HCT116 (cell line): ENCODE measurements around the gene CDON. TPM values are rescaled to one million over a fixed set of nuclear protein-coding genes. Genes with fewer than 3 reads are reported as not detected.

Experiments used
- ATAC-seq: fragments of 200-7000 bp; cut with Tn5 transposase; 2 replicates; pipeline ENCODE4 v1.9.1; 2020; ENCODE audit warnings: mild to moderate bottlenecking, moderate library complexity
- BruUV-seq: library from RNA; stranded (reverse); fragments of 400-500 nt; replicated peaks from 2 replicates; lab custom pipeline; 2021; lab: Mats Ljungman, UMichigan
- CTCF ChIA-PET: fragments of 300-600 bp; sonication (Branson Sonifier 250); formaldehyde crosslinking; loops from one replicate; lab custom pipeline; 2021; ENCODE audit warnings: antibody characterized with exemption; lab: Charles Lee
- POLR2A ChIA-PET: fragments of 300-600, 350-600 bp; sonication (Branson Sonifier 250); formaldehyde crosslinking; loops from one replicate; lab custom pipeline; 2021; ENCODE audit warnings: antibody characterized with exemption; lab: Charles Lee
- RAD21 ChIA-PET, 2 experiments: fragments of 300-600 bp; sonication (Branson Sonifier 250); formaldehyde crosslinking; loops; one replicate each; lab custom pipeline; 2023; ENCODE audit warnings: low total read pairs in 2 of 2; ENCODE audit not compliant: uncharacterized antibody in 2 of 2, unreplicated experiment in 2 of 2, low non-redundant PET in 1 of 2; lab: Charles Lee
- DNase-seq: peaks from one replicate; pipeline ENCODE4 v3.0.0-alpha.2; 2010; ENCODE audit warnings: low read depth, low spot score
- H2AFZ ChIP-seq: fragments of 200-600 bp; shearing (Covaris generic), sonication (generic); 2 replicates; pipeline ENCODE4 v1.6.1; 2017; ENCODE audit warnings: low read depth, mixed run types, mixed read lengths, antibody characterized with exemption, low read length; ENCODE audit not compliant: poor library complexity, severe bottlenecking
- H3K27ac ChIP-seq: 2 replicates; pipeline ENCODE4 v1.5.1; 2012; ENCODE audit warnings: low read depth, low read length
- H3K27me3 ChIP-seq: fragments of 200-600 bp; sonication (generic); 2 replicates; pipeline ENCODE4 v1.6.1; 2016; ENCODE audit warnings: mixed run types, low read length, mixed read lengths; ENCODE audit not compliant: insufficient read depth
- H3K36me3 ChIP-seq, 2 experiments: fragments of 200-500 bp in 1 of 2; fragments of 200-600 bp in 1 of 2; sonication (Bioruptor generic) in 1 of 2; sonication (generic) in 1 of 2; 2 replicates each; pipeline versions ENCODE4 v1.5.1 to v1.6.1; 2014 to 2016; ENCODE audit warnings: low read length in 2 of 2, inconsistent platforms in 1 of 2, mixed read lengths in 1 of 2, mixed run types in 1 of 2; ENCODE audit not compliant: insufficient read depth in 2 of 2, control insufficient read depth in 1 of 2
- H3K4me1 ChIP-seq, 2 experiments: fragments of 200-600 bp in 1 of 2; sonication (generic) in 1 of 2; 2 replicates each; pipeline versions ENCODE4 v1.5.1 to v1.6.1; 2012 to 2017; ENCODE audit warnings: low read length in 2 of 2, inconsistent platforms in 1 of 2, mild to moderate bottlenecking in 1 of 2, mixed read lengths in 1 of 2, mixed run types in 1 of 2, moderate library complexity in 1 of 2; ENCODE audit not compliant: insufficient read depth in 2 of 2, control insufficient read depth in 1 of 2
- H3K4me2 ChIP-seq: fragments of 200-600 bp; sonication (generic); 2 replicates; pipeline ENCODE4 v1.6.1; 2017; ENCODE audit warnings: mixed run types, low read length, mixed read lengths
- H3K4me3 ChIP-seq, 2 experiments: fragments of 200-600 bp in 1 of 2; sonication (generic) in 1 of 2; replicated peaks in 1 of 2; 2 replicates each; pipeline ENCODE4 v1.5.1; 2011 to 2016; ENCODE audit warnings: low read length in 2 of 2, control low read depth in 1 of 2, low read depth in 1 of 2, mild to moderate bottlenecking in 1 of 2, mixed read lengths in 1 of 2, mixed run types in 1 of 2
- H3K79me2 ChIP-seq: fragments of 200-600 bp; sonication (generic); 2 replicates; pipeline ENCODE4 v1.6.1; 2017; ENCODE audit warnings: mild to moderate bottlenecking, mixed run types, low read length, moderate library complexity, mixed read lengths; ENCODE audit not compliant: insufficient read depth
- H3K9ac ChIP-seq: fragments of 200-600 bp; sonication (generic); 2 replicates; pipeline ENCODE4 v1.6.1; 2016; ENCODE audit warnings: low read length, mixed read lengths
- H3K9me2 ChIP-seq: fragments of 200-600 bp; sonication (generic), shearing (Covaris generic); 2 replicates; pipeline ENCODE4 v1.6.1; 2017; ENCODE audit warnings: mixed run types, mild to moderate bottlenecking, moderate library complexity; ENCODE audit not compliant: insufficient read depth
- H3K9me3 ChIP-seq, 2 experiments: fragments of 200-500 bp in 1 of 2; fragments of 200-600 bp in 1 of 2; sonication (Bioruptor generic) in 1 of 2; sonication (generic) in 1 of 2; 2 replicates each; pipeline ENCODE4 v1.6.1; 2014 to 2017; ENCODE audit warnings: low read length in 2 of 2, mixed read lengths in 2 of 2, inconsistent platforms in 1 of 2, low read depth in 1 of 2, mild to moderate bottlenecking in 1 of 2, mixed run types in 1 of 2, moderate library complexity in 1 of 2; ENCODE audit not compliant: control insufficient read depth in 1 of 2, insufficient read depth in 1 of 2
- H4K20me1 ChIP-seq: fragments of 200-600 bp; sonication (generic), shearing (Covaris generic); 2 replicates; pipeline ENCODE4 v1.6.1; 2017; ENCODE audit warnings: mixed run types, mild to moderate bottlenecking, moderate library complexity; ENCODE audit not compliant: insufficient read depth
- ATF3 ChIP-seq: IDR thresholded peaks from 2 replicates; pipeline ENCODE4 v1.6.1; 2012
- CEBPB ChIP-seq: IDR thresholded peaks from 2 replicates; pipeline ENCODE4 v1.6.1; 2012; ENCODE audit warnings: low read depth
- EGR1 ChIP-seq: IDR thresholded peaks from 2 replicates; pipeline ENCODE4 v1.6.1; 2012; ENCODE audit warnings: low read depth
- ELF1 ChIP-seq: IDR thresholded peaks from 2 replicates; pipeline ENCODE4 v1.6.1; 2012; ENCODE audit warnings: low read depth, borderline replicate concordance
- EZH2 ChIP-seq: fragments of 200-600 bp; sonication (generic); IDR thresholded peaks from 2 replicates; pipeline ENCODE4 v1.6.1; 2017; ENCODE audit warnings: antibody characterized with exemption, mixed run types
- EZH2phosphoT487 ChIP-seq: fragments of 200-600 bp; IDR thresholded peaks from 2 replicates; pipeline ENCODE4 v1.6.1; 2018; ENCODE audit warnings: antibody characterized with exemption, borderline replicate concordance
- FOSL1 ChIP-seq: IDR thresholded peaks from 2 replicates; pipeline ENCODE4 v1.6.1; 2012; ENCODE audit warnings: low read depth
- POLR2AphosphoS5 ChIP-seq: IDR thresholded peaks from 2 replicates; pipeline ENCODE4 v1.6.1; 2011; ENCODE audit warnings: mild to moderate bottlenecking, low read depth, low read length, moderate library complexity
- RAD21 ChIP-seq: IDR thresholded peaks from 2 replicates; pipeline ENCODE4 v1.6.1; 2012; ENCODE audit warnings: low read depth, mild to moderate bottlenecking
- TCF7L2 ChIP-seq: IDR thresholded peaks from 2 replicates; pipeline ENCODE4 v1.7.0; 2011; ENCODE audit warnings: borderline replicate concordance, inconsistent platforms; ENCODE audit not compliant: insufficient read depth, insufficient read length; ENCODE audit errors: extremely low read depth
- ZBTB33 ChIP-seq: IDR thresholded peaks from 2 replicates; pipeline ENCODE4 v1.6.1; 2011; ENCODE audit warnings: mild to moderate bottlenecking, low read length, moderate library complexity; ENCODE audit not compliant: insufficient replicate concordance; ENCODE audit errors: extremely low read depth
- ZFX ChIP-seq: fragments of 450-650 bp; IDR thresholded peaks from 2 replicates; pipeline ENCODE4 v1.6.1; 2017
- ZNF274 ChIP-seq: fragments of 200-500 bp; sonication (Bioruptor generic); IDR thresholded peaks from 2 replicates; pipeline ENCODE4 v1.6.1; 2014; ENCODE audit warnings: mild to moderate bottlenecking, low read depth, low read length, inconsistent platforms
- intact Hi-C: fragments of 100-400 bp; cut with micrococcal nuclease; formaldehyde crosslinking; loops from 2 replicates; pipeline ENCODE4 v1.10.0; 2022
- total RNA-seq: library from RNA; stranded (reverse); gene quantifications from one replicate; pipeline ENCODE4 v1.2.1, GENCODE V29; 2021; ENCODE audit not compliant: unreplicated experiment

CDON gene
- total RNA-seq, 1 experiment from 2014 or later: 16.9 TPM

GRCh38 chr11:126025822-126026221 lies 36.8 kb downstream of the CDON start:
- no peak overlapping the region for H2AFZ ChIP-seq
- POLR2A ChIA-PET: no interaction called here
- H3K27ac ChIP-seq: no peak overlapping the region
- H3K27me3 ChIP-seq: no peaks in the 10 kb centered on the region
- TF ChIP-seq CEBPB (no peak), ATF3 (no peak), ZFX (no peak)
- H3K9me3 ChIP-seq: no peaks in the 10 kb centered on the region; a peak in 1 of 4 replicates
- no peak overlapping the region for H3K4me2 ChIP-seq
- no peaks in the 10 kb centered on the region for H3K79me2 ChIP-seq
- no peaks in the 10 kb centered on the region for H3K36me3 ChIP-seq
- CTCF ChIA-PET: no interaction called here
- no peaks in the 10 kb centered on the region for H3K9me2 ChIP-seq
- H3K9ac ChIP-seq: no peak overlapping the region
- no peaks in the 10 kb centered on the region for H4K20me1 ChIP-seq
- DNase-seq (no peak), ATAC-seq (no peak)
- intact Hi-C loops: no loop called here
- no peaks in the 10 kb centered on the region for H3K4me1 ChIP-seq
- BruUV-seq: no TSS peak
- no peak overlapping the region for H3K4me3 ChIP-seq
- RAD21 ChIA-PET: no interaction called here

GRCh38 chr11:126024123-126024522 lies 38.5 kb downstream of the CDON start:
- no peaks in the 10 kb centered on the region for H3K79me2 ChIP-seq
- no peak for DNase-seq
- CTCF ChIA-PET: no interaction called here
- no peaks in the 10 kb centered on the region for H3K9me2 ChIP-seq
- H4K20me1 ChIP-seq: no peaks in the 10 kb centered on the region
- H3K4me2 ChIP-seq: no peak overlapping the region
- TF ChIP-seq FOSL1: no peak
- TF ChIP-seq POLR2AphosphoS5: no peak
- no peak for TF ChIP-seq ELF1
- TF ChIP-seq ZBTB33: no peak
- TF ChIP-seq ZNF274: no peak
- no peak for TF ChIP-seq EGR1
- TF ChIP-seq RAD21: no peak
- TF ChIP-seq EZH2: no peak
- TF ChIP-seq TCF7L2: no peak
- no peak for TF ChIP-seq ZFX
- TF ChIP-seq EZH2phosphoT487: no peak
- TF ChIP-seq, all 23 proteins: peak for 0
- Histone ChIP-seq H3K27ac (no peak overlapping the region), H3K9me3 (no peaks in the 10 kb centered on the region; a peak in 1 of 4 replicates), H3K36me3 (no peaks in the 10 kb centered on the region), H3K9ac (no peak overlapping the region), H3K4me1 (no peaks in the 10 kb centered on the region), H2AFZ (no peak overlapping the region), H3K27me3 (no peaks in the 10 kb centered on the region), H3K4me3 (no peak overlapping the region)
- POLR2A ChIA-PET: no interaction called here
- intact Hi-C loops: no loop called here
- BruUV-seq: no TSS peak
- ATAC-seq: no peak
- RAD21 ChIA-PET: no interaction called here
